HS-27A (cell line): ENCODE data around the gene RTKN.
"Not testable (repeated sequence)": the region's sequence is repeated elsewhere in the genome, so short reads cannot be mapped to it uniquely, and the experiment has no call there.

Experiments used
- DNase-seq: peaks from one replicate; pipeline ENCODE4 v3.0.0-alpha.2; 2012; ENCODE audit warnings: low read depth, missing footprints

The RTKN gene, protein sequence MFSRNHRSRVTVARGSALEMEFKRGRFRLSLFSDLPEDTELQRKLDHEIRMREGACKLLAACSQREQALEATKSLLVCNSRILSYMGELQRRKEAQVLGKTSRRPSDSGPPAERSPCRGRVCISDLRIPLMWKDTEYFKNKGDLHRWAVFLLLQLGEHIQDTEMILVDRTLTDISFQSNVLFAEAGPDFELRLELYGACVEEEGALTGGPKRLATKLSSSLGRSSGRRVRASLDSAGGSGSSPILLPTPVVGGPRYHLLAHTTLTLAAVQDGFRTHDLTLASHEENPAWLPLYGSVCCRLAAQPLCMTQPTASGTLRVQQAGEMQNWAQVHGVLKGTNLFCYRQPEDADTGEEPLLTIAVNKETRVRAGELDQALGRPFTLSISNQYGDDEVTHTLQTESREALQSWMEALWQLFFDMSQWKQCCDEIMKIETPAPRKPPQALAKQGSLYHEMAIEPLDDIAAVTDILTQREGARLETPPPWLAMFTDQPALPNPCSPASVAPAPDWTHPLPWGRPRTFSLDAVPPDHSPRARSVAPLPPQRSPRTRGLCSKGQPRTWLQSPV

DNA sequence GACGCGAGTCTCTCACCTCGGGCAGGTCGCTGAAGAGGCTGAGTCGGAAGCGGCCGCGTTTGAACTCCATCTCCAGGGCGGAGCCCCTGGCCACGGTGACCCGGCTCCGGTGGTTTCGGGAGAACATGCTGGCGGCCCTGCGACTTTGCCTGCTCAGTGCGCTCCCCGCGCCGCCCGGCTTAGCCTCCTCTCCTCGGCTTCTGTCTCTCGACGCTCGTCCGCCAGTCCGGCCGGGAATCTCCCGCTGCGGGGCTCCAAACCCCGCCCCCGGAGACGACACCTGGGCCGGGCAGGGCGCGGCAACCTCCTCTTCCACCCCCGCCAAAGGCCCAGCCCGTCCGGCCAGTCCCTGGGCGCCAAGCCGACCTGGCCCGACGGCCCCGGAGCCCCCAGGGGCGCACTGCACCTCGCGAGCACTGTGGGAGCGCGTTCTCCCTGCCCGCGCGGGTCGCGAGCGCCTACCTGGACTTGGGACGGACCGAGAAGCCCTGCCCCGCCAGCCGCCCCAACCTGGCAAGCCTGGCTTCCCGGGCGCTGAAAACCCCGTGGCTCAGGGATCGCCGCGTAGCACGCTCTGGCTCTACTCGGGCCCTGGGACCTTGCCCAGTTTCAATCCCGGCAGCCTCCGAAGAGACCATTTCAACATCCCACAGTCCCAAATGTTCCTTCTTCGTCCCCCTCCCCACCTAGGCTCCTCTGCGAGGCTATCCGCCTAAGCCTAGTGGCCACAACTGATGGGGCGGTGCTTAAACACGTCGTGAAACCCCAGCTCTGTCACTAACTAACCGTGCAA is at the start of gene RTKN:
Gene RTKN, minus strand, starts transcription at position 248 of the 793 bp plus-strand sequence. Its CDS starts 121 bp downstream, at position 127.
- DNase-seq: no peak

DNA sequence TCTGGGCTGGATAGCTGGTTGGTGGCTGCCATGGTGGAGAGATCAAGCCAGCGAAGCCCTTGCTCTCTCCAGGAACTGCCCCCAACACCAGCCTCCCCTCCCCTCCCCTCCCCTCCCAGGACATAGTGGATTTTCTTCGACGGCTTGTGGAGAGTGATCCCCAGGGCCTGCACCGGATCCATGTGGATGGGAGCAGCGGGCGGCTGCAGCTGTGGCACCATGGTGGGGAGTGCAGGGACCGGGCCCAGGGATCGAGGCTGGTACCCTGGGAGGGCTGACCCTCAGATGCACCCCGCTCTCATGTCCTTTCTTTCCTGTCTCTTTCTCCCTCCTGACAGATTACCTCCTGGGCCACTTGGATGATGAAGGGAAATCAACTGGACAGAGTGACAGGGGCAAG is 48.2 kb upstream of the RTKN start:
- DNase-seq: no peak

DNA sequence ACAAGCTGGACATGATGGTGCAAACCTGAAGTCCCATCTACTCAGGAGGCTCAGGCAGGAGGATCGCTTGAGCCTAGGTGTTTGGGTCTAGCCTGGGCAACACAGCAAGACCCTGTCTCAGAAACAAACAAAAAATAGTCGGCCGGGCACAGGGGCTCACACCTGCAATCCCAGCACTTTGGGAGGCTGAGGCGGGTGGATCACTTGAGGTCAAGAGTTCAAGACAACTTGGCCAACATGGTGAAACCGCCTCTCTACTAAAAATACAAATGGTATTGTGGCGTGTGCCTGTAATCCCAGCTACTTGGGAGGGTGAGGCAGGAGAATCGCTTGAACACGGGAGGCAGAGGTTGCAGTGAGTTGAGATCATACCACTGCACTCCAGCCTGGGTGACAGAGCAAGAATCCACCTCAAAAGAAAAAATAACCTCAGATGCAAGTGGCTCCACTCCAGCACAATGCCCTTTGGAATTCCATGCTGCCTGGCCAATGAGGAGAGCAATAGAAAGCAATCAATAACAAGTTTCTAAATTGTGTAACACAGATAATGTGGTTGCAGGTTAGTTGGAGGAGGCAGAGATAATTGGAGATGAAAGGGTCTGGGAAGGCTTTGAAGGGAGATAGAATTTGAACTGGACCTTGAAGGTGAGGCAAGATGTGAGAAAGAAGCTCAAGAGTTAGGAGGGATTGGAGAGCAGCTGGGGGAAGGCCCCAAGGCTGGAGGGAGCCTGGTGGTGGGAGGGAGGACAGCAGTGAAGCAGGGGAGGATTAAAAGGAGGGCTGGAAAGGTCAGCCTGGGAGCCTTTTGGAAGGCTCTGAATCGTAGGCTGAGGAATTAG is 47.1 kb upstream of the RTKN start:
- DNase-seq: no peak

DNA sequence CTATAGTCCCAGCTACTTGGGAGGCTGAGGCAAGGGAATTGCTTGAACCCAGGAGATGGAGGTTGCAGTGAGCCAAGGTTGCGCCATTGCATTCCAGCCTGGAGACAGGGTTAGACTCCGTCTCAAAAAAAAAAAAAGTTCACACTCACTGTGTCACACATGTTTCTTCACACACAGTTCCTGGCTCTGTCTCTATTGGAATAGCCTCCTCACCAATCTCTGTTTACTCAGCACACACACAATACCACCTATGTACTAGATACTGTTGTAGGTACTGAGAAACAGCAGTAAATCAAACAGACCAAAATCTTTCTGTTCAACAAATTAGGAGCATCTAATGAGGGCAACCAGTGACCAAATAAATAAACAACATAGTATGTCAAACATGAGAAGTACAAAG is 44.4 kb upstream of the RTKN start:
- no peak for DNase-seq

DNA sequence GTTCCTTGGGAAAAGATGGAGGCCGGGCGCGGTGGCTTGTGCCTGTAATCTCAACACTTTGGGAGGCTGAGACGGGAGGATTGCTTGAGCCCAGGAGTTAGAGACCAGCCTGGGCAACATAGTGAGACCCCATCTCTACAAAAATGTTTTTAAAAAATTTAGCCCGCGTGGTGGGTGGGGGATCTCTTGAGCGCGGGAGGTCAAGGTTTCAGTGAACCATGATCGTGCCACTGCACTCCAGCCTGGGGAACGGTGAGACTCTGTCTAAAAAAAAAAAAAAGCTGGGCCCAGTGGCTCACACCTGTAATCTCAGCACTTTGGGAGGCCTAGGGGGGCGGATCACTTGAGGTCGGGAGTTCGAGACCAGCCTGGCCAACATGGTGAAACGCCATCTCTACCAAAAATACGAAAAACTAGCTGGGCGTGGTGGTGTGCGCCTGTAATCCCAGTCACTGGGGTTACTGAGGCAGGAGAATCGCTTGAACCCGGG is 42.0 kb upstream of the RTKN start:
- DNase-seq: not testable (repeated sequence)

DNA sequence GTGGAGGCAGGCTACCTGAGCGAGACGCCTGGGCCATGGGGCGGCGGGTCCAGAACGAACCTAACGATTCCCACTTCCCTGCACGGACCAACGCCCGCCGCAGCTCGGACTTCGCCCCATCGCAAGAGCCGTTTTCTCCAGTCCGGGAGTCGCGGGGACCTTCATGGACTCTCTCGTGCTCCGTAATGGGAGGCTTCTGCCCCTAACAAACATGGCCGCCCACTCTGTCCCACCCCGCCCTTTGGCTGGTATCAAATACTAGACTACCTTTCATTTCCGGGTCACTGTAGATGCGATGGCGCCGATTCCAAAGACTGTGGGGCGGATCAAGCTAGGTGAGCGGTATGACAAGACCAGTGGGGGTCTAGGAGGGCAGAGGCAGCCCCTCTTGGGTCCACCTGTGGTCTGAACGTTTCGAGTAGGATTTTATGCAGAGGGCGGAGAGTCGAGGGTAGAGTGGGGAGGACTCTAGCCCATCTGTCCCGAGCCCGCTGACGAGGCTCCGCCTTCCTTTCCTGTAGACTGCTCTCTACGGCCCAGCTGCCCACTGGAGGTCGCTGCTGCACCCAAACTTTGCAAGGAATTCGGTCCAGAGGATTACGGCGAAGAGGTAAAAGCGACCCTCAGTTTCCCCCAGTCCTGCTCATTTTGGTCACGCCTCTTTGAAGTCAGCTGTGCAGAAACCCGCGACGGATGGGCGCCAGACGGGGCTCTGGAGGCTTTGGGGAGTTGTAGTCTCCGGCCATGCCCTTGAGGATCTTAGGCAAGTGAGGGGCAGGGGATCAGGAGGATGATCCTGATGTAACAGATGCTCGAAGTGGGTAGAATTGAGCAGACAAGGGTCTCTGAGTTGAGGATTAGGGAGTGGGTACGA is 41.3 kb upstream of the RTKN start, which contains the start of the genes CCDC142 and TTC31:
Gene CCDC142, minus strand, starts transcription at position 198 of the 874 bp plus-strand sequence. Its CDS starts 161 bp downstream, at position 37.
Gene TTC31, plus strand, starts transcription at position 281 of the 874 bp plus-strand sequence. Its CDS starts 15 bp downstream, at position 296.
- DNase-seq: peak; percentile 94

DNA sequence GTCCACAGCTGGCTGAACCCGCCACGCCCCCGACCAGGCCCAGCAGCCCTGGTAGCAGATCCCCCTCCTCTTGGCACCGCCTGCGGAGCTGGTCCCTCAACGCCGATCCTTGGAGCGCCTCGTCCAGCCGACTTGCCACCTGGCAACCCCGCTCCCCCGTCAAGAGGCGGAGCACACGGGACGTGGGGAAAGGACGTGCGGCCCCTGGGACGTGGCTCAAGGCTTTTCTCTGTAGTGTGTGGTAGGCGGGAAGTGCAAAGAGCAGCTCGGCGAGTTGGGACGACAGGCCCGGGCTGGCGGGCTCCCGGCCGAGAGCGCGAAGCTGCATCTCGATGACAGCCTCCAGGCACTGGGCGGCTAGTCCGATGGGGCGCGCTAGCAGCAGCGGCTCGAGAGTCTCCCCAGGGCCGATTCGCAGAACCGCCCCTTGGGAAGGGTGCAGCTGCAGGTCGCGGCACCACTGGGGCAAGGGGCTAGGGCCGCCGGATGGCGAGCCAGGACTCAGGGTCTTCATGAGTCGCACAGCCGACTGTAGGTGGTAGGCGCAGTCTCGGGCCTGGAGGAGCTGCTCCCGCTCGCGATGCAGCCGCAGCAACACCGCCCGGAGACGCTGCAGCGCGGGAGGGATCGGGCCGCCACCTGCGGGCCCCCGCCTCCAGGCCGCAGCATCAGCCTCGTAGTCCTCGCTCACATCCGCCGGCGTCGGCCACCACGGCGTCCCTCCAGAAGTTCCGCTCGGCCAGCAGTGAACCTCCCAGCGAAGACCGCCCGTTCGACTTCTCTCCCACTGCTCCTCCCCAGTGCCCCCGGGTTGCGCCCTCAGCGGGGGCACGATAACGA is 40.4 kb upstream of the RTKN start:
- no peak for DNase-seq

DNA sequence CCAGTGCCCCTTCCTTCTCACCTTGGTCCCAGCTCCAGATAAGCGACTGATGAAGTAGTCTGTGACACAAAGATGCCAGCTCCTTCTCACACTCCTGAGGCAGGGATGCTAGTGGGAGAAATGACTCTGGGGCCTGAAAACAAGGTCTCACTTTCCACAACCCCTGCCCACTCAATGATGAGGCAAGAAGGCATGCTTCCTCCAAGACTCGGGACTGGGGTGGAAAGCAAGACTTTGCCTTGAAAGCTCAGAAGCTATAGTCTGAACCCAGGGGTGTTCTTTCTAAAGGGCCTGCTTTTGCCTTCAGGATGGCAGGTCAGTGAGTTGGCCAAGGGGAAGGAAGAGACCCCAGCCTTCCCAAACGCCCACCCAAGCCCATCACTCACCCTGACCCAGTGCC is 39.7 kb upstream of the RTKN start:
- no peak for DNase-seq

DNA sequence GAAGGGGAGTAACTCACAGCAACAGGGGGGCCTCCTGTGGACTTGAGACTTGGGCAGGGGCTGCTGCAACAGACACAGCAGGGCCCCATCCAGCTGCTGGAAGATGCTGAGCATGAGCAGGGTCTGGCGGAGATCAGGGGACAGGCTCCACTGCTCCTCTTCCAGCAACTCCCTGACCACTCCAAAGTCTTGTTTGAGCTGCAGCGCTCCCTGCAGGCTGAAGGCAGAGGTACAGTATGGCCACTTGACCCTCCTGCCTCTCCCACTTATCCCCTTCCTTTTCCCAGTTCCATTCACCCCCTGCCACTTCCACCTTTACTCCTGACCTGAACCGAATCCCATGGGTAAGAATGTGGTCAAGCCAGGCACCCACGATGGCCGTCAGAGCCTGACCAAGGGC is 33.2 kb upstream of the RTKN start:
- no peak for DNase-seq

DNA sequence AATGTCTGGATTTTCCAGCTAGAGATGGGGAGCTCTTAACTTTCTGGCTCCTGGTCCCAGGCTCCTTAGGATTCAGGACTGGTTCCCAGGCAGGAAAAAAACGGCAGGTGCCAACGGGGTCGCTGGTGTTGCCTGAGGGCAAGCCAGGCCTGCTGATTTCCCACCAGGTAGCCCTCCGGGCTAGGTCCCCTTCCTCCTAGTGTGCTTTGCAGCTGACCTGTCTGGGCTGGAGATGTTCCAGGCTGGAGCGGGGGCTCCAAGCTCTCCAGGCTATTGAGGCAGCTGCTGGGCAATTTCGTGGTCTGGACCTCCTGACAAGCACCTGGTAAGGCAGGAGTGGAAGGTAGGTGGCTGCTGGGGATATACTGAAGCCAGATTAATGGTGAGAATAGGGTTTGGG is 32.7 kb upstream of the RTKN start:
- DNase-seq: no peak

DNA sequence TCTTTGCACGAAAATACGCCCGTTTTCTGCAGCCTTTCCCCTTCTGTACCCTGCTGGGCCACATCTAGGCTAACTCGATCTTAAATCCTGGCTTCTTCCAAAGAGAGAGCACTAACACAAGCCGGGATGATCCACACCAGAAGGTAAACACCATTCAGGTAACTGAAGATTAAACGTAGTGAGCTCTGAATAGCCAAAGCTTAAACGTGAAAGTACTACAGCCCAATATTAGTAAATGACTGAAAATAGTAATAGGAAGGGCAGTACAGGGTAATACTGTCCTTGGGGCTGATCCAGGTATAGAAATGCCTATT is 31.2 kb upstream of the RTKN start:
- DNase-seq: no peak

DNA sequence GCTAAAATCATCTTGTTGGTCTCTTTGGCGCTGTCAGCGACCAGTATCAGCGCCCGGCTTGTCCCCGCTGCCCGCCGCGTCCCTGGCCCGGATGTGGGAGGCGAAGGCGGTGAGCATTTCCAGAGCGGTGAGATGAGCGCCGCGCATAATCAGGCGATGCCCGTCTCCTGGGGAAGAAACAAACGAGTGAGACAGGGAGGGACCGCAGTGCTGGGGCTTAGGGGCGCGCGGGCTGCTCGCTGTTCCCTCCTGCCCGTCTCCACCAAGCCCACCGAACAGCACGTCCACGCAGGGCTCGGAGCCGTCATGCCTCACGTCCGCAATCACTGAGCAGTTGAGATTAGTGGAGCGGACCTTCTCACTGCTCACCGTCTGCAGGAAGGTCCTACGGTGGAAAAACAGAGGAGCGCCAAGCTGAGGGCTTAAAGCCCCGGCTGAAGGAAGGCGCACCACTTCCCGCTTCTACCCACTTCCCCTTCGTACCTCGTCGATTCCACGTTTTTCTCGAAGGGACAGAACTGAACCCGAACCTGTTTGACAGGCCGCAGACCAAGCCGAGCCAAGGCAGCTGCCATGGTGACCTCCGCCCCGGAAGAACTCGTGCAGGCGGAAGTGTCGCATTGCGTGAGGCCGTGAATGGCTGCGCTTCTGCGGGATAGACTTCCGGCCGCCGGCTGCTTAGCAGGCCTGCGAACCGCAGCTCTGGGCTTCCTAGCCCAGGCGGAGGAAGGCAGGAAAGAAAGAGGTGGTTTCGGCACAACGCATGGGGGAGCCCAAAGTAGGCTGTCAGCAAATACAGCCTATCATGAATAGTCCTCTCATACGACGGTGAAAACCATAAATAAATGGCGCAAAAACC is 30.6 kb upstream of the RTKN start, which contains the start of gene MRPL53:
Gene MRPL53, minus strand, starts transcription at position 595 of the 859 bp plus-strand sequence. Its CDS starts 20 bp downstream, at position 575.
- peak; percentile 90 for DNase-seq

DNA sequence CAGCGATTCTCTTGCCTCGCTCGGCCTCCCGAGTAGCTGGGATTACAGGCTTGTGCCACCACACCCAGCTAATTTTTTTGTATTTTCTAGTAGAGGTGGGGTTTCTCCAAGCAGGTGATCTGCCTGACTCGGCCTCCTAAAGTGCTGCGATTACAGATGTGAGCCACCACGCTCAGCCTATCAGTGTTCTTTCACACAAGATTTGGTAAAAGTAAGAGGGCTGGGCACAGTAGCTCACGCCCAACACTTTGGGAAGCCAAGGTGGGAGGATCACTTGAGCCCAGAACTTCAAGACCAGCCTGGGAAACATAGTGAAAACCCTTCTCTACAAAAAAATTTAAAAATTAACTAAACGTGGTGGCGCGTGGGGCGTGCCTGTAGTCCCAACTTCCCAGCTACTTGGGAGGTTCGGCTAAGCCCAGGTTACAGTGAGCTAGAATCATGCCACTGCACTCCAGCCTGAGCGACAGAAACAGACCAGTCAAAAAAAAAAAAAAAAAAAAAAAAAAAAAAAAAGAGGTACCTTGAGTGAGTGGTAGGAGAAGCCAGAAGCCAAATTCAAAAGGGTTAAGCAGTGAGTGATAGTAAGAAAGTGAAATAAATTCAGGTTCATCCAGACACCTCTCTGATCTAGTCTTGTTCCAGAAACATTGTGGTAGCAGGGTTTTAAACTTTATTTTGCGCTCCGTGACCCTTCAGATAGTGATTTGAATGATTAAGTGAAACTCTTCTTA is 29.8 kb upstream of the RTKN start:
- DNase-seq: no peak

DNA sequence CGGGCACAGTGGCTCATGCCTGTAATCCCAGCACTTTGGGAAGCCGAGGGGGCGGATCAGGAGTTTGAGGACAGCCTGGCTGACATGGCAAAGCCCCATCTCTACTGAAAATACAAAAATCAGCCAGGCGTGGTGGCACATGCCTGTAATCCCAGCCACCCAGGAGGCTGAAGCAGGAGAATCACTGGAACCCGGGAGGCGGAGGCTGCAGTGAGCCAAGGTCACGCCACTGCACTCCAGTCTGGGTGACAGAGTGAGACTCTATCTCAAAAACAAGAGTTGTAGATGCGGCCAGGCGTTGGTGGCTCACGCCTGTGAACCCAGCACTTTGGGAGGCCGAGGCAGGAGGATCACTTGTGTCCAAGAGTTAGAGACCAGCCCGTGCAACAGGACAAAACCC is 29.0 kb upstream of the RTKN start:
- not testable (repeated sequence) for DNase-seq

DNA sequence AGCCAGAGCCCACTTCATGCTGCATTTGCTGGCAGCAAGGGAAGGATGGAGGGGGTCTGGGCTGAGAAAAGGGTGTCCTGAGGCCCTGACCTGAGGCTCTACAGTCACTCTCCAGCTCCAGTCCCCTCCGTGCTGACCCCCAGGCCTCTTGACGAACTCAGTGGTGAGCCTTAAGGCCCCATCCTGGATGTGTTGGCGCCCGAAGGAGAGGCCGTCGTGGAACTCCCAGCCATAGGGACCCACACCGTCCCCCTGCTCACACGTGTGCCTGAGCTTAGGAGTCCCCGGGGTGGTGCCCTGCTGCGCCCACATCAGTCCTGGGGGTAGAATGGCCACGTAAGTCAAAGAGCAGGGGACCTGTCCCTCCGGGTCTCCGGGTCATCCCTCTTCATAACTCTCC is 22.7 kb upstream of the RTKN start:
- DNase-seq: no peak

DNA sequence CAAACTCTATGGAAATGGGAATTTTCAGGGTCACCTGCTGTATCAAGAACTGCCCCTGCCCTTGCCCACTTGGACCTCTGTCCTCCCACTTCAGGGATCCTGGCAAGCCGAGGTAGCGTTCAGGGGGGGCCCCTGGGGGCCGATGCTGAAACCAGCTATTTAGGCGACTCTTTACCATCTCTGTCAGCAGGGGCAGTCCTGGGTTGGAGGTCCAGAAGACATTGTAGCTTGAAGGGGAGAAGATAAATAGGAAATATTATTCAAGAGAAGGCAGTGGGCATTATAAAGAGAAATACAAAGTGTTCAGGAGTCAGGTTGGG is 21.0 kb upstream of the RTKN start:
- DNase-seq: no peak

DNA sequence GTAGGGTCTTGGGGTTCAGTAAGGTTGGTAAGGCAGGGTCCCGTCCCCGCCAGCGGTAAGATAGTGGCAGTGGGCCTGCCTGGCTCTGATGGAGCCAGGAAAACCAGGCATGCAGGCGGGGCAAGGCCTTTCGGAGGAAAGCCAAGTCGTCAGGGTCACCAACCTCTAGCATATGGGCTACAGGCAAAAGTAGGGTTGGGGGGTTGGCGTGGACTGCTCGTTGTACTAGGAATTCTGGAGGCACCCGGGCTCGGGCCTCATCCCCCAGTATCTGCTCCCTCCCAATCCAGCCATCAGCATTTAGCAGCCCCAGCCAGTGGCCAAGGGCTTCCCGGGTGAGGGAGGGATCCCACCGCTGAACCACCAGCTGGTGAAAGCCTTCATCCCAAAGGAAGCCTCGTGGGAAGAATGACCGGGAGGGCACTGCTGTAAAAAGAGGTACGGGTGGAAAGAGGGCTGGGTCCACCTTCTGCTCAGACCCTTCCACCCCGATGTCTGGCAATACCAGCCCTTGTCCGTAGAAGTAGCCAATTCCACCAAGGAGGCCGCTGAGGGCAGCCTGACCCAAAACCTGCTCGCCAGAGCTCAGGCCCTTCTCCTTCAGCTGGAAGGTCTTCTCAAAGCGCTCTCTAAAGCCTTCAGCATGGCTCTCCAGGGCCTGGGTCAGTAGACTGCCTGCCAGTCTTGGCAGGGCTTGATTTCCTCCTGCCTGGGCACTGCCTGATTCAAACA is 20.5 kb upstream of the RTKN start:
- no peak for DNase-seq
